ENCODE data around the gene CYGB. TPM values are rescaled to one million over a fixed set of nuclear protein-coding genes. Genes with fewer than 3 reads are reported as not detected.

The CYGB gene
- polyA plus RNA-seq, 1 donor (not counting 4 experiments of a cell fraction or from before 2014, with no cell fraction given) = 10.3 TPM

DNA sequence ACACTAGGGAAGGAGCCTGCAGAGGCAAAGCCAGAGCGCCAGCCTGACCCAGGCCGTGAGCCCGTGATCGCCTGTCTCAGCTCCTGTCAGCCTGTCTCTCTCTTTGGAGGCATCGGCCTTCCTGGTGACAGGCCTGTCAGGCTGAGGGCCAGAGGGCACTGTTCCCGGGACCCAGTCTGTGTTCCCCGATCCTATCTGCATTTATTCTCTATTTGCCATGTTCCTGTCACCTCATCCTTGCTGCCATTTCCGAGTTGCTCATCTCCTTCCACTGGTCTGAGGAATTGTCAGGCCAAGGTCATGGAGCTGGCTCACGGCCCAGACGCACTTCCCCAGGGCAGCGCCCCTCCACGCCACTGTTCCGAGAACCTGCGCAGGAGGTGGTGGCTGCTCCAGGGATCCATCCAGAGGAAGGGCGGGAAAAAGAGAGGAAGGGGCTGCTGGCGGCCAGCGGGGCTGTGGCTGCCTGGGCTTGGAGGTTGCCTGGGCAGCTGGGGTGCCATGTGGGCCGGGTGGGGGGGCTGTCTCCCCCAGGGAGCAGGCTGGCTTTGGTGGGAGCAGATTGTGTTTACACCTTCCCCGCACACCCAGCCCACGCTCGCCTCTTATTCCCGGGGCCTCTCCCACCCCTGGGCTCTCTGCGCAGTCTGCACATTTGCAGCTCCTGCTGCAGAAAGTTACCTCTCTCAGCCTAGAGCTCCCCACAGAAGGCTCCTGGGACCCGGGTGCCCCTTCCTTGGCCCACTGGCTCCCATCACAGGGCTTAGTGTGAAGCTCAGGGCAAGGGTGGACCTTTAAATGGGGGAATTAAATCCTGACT, 7.2 kb upstream of the CYGB start:
- Histone ChIP-seq H3K9me1 (ENCODE audit: control insufficient read depth, extremely low read depth, insufficient read depth, low read length) (no peaks in the 10 kb centered on the region), H3K79me2 (ENCODE audit: control insufficient read depth, insufficient read depth, low read length) (peaks cover 14% of the 10 kb centered on the region), H3K9me3 (ENCODE audit: control insufficient read depth, low read depth, low read length) (no peaks in the 10 kb centered on the region), H3K27ac (ENCODE audit: control insufficient read depth, insufficient read depth, low read length) (no peak overlapping the region), H2AFZ (ENCODE audit: control insufficient read depth, low read length) (no peak overlapping the region), H3K27me3 (ENCODE audit: control insufficient read depth, extremely low read depth, insufficient read depth, low read length) (peaks cover 32% of the 10 kb centered on the region), H3K4me2 (ENCODE audit: control insufficient read depth, extremely low read depth, insufficient read depth, low read depth, low read length) (no peak overlapping the region), H3K4me3 (ENCODE audit: control insufficient read depth in 2 of 3, extremely low read depth in 1 of 3, insufficient read depth in 2 of 3, low read depth in 1 of 3, low read length in 3 of 3) (no peak overlapping the region), H3K9ac (ENCODE audit: control insufficient read depth, extremely low read depth, insufficient read depth, low read length) (no peak overlapping the region), H3K36me3 (ENCODE audit: control insufficient read depth in 2 of 2, extremely low read depth in 1 of 2, insufficient read depth in 2 of 2, low read length in 2 of 2) (peaks cover 0 to 7% of the 10 kb centered on the region in 2 experiments), H3K4me1 (ENCODE audit: control insufficient read depth, extremely low read depth, insufficient read depth, low read length) (peaks cover 42% of the 10 kb centered on the region), H4K20me1 (ENCODE audit: control insufficient read depth, extremely low read depth, insufficient read depth, low read length) (no peaks in the 10 kb centered on the region)
- TF ChIP-seq, protein P1, sequence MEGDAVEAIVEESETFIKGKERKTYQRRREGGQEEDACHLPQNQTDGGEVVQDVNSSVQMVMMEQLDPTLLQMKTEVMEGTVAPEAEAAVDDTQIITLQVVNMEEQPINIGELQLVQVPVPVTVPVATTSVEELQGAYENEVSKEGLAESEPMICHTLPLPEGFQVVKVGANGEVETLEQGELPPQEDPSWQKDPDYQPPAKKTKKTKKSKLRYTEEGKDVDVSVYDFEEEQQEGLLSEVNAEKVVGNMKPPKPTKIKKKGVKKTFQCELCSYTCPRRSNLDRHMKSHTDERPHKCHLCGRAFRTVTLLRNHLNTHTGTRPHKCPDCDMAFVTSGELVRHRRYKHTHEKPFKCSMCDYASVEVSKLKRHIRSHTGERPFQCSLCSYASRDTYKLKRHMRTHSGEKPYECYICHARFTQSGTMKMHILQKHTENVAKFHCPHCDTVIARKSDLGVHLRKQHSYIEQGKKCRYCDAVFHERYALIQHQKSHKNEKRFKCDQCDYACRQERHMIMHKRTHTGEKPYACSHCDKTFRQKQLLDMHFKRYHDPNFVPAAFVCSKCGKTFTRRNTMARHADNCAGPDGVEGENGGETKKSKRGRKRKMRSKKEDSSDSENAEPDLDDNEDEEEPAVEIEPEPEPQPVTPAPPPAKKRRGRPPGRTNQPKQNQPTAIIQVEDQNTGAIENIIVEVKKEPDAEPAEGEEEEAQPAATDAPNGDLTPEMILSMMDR (optimal IDR thresholded peaks at IDR 0.05 in 1 of 3, IDR thresholded peaks at IDR 0.05 in 1 of 3, conservative IDR thresholded peaks at IDR 0.05 in 1 of 3; ENCODE audit: extremely low read depth in 1 of 3, insufficient read depth in 2 of 3, low read length in 3 of 3) = no peak
- TF ChIP-seq EZH2 (IDR thresholded peaks at IDR 0.05; ENCODE audit: low read length) = no peak
- no peak for DNase-seq (ENCODE audit: low read depth, low spot score)
- dilution Hi-C loops (cut with MboI; ENCODE audit: extremely low pct_ligation_motif_present, low sequenced_read_pairs) = no loop called here
- no peak for FAIRE-seq

- Histone ChIP-seq H3K9me1 (ENCODE audit: control insufficient read depth, extremely low read depth, insufficient read depth, low read length) (no peaks in the 10 kb centered on the region), H3K4me2 (ENCODE audit: control insufficient read depth, extremely low read depth, insufficient read depth, low read depth, low read length) (no peak overlapping the region), H3K4me1 (ENCODE audit: control insufficient read depth, extremely low read depth, insufficient read depth, low read length) (peaks cover 42% of the 10 kb centered on the region), H3K27ac (ENCODE audit: control insufficient read depth, insufficient read depth, low read length) (no peak overlapping the region), H3K27me3 (ENCODE audit: control insufficient read depth, extremely low read depth, insufficient read depth, low read length) (peaks cover 34% of the 10 kb centered on the region), H4K20me1 (ENCODE audit: control insufficient read depth, extremely low read depth, insufficient read depth, low read length) (no peaks in the 10 kb centered on the region), H3K79me2 (ENCODE audit: control insufficient read depth, insufficient read depth, low read length) (peaks cover 11% of the 10 kb centered on the region), H3K4me3 (ENCODE audit: control insufficient read depth in 2 of 3, extremely low read depth in 1 of 3, insufficient read depth in 2 of 3, low read depth in 1 of 3, low read length in 3 of 3) (no peak overlapping the region), H2AFZ (ENCODE audit: control insufficient read depth, low read length) (no peak overlapping the region), H3K9ac (ENCODE audit: control insufficient read depth, extremely low read depth, insufficient read depth, low read length) (no peak overlapping the region), H3K9me3 (ENCODE audit: control insufficient read depth, low read depth, low read length) (no peaks in the 10 kb centered on the region), H3K36me3 (ENCODE audit: control insufficient read depth in 2 of 2, extremely low read depth in 1 of 2, insufficient read depth in 2 of 2, low read length in 2 of 2) (peaks cover 0 to 7% of the 10 kb centered on the region in 2 experiments)
- dilution Hi-C loops (cut with MboI; ENCODE audit: extremely low pct_ligation_motif_present, low sequenced_read_pairs) = no loop called here
- FAIRE-seq = no peak
- DNase-seq (ENCODE audit: low read depth, low spot score) = no peak
- TF ChIP-seq, protein P1 (optimal IDR thresholded peaks at IDR 0.05 in 1 of 3, IDR thresholded peaks at IDR 0.05 in 1 of 3, conservative IDR thresholded peaks at IDR 0.05 in 1 of 3; ENCODE audit: extremely low read depth in 1 of 3, insufficient read depth in 2 of 3, low read length in 3 of 3) = no peak
- TF ChIP-seq EZH2 (IDR thresholded peaks at IDR 0.05; ENCODE audit: low read length) = no peak
Observed at GRCh38 chr17:76543826-76544545, 6.5 kb upstream of the CYGB start.
